Activated naive CD4-positive, alpha-beta T cell treated with anti-CD3 and anti-CD28 coated beads, Interleukin-2, amount 50 U/mL, for 72 hours (primary cell): ENCODE results near the gene PRR23C. TPM values are rescaled to one million over a fixed set of nuclear protein-coding genes. Genes with fewer than 3 reads are reported as not detected.
"Not testable (repeated sequence)": the region's sequence is repeated elsewhere in the genome, so short reads cannot be mapped to it uniquely, and the experiment has no call there.

Experiments used
- ATAC-seq, 2 donors: fragments of 150-1000 bp; cut with Tn5 transposase; 2 replicates each; pipeline ENCODE4 v1.10.0; 2021; ENCODE audit warnings: mild to moderate bottlenecking in 2 of 2, moderate library complexity in 2 of 2
- DNase-seq, 2 donors: peaks; one replicate each; pipeline ENCODE4 v3.0.0; 2021 to 2022; ENCODE audit warnings: low spot score in 2 of 2
- H3K27ac Mint-ChIP-seq, 2 donors: one replicate each; pipeline ENCODE4 v1.8.0; 2022; ENCODE audit warnings: mild to moderate bottlenecking in 2 of 2, mixed read lengths in 2 of 2
- H3K36me3 Mint-ChIP-seq, 2 donors: one replicate each; pipeline ENCODE4 v1.8.0; 2022; ENCODE audit warnings: mixed read lengths in 2 of 2
- H3K9me3 Mint-ChIP-seq, 2 donors: one replicate each; pipeline ENCODE4 v1.8.0; 2022; ENCODE audit warnings: mixed read lengths in 2 of 2
- total RNA-seq, 2 donors: library from RNA; stranded (reverse); gene quantifications; one replicate each; pipeline ENCODE4 v1.2.3, GENCODE V29; 2022

Gene PRR23C
- not detected for total RNA-seq

GRCh38 chr3:139044366-139045210 is at the start of gene PRR23C:
PRR23C (minus strand) TSS chr3:139044892; CDS start chr3:139044620, 272 bp downstream.
- peaks cover 3 to 4% of the 10 kb centered on the region in 2 donors for H3K9me3 Mint-ChIP-seq
- ATAC-seq (no peak), DNase-seq (no peak)
- peaks cover 9 to 12% of the 10 kb centered on the region in 2 donors for H3K36me3 Mint-ChIP-seq
- H3K27ac Mint-ChIP-seq: no peak within 1 kb of the TSS

GRCh38 chr3:139093840-139094239 is 49.1 kb upstream of the PRR23C start:
- ATAC-seq (no peak), DNase-seq (no peak)
- Mint-ChIP-seq H3K36me3 (peaks cover 0 to 5% of the 10 kb centered on the region in 2 donors), H3K27ac (no peak overlapping the region), H3K9me3 (peaks cover 6 to 8% of the 10 kb centered on the region in 2 donors)

- H3K27ac Mint-ChIP-seq: no peak overlapping the region
- DNase-seq: no peak
- H3K36me3 Mint-ChIP-seq: peaks cover 0 to 5% of the 10 kb centered on the region in 2 donors
- ATAC-seq: no peak
- peaks cover 5 to 6% of the 10 kb centered on the region in 2 donors for H3K9me3 Mint-ChIP-seq
Measured at GRCh38 chr3:139088462-139089324, 44.0 kb upstream of the PRR23C start.

GRCh38 chr3:139087621-139088020 is 42.9 kb upstream of the PRR23C start:
- no peak for DNase-seq
- ATAC-seq: no peak

GRCh38 chr3:139084176-139084575 is 39.5 kb upstream of the PRR23C start:
- ATAC-seq (no peak), DNase-seq (no peak)
- H3K36me3 Mint-ChIP-seq: no peaks in the 10 kb centered on the region
- H3K9me3 Mint-ChIP-seq: no peaks in the 10 kb centered on the region
- no peak overlapping the region for H3K27ac Mint-ChIP-seq

More at GRCh38 chr3:139087621-139088020, 42.9 kb upstream of the PRR23C start:
- H3K36me3 Mint-ChIP-seq: peaks cover 0 to 5% of the 10 kb centered on the region in 2 donors
- peaks cover 3% of the 10 kb centered on the region in 2 donors for H3K9me3 Mint-ChIP-seq
- H3K27ac Mint-ChIP-seq: no peak overlapping the region

- DNase-seq (no peak), ATAC-seq (peak; percentile 38 to 62)
- H3K27ac Mint-ChIP-seq: no peak overlapping the region
- peaks cover 18 to 30% of the 10 kb centered on the region in 2 donors for H3K9me3 Mint-ChIP-seq
- peaks cover 7 to 19% of the 10 kb centered on the region in 2 donors for H3K36me3 Mint-ChIP-seq
Measured at GRCh38 chr3:139074565-139075115, 29.9 kb upstream of the PRR23C start.

- H3K36me3 Mint-ChIP-seq: no peaks in the 10 kb centered on the region
- DNase-seq: no peak
- no peak overlapping the region for H3K27ac Mint-ChIP-seq
- ATAC-seq: no peak
- H3K9me3 Mint-ChIP-seq: peaks cover 0 to 4% of the 10 kb centered on the region in 2 donors
Measured at GRCh38 chr3:139062918-139063317, 18.2 kb upstream of the PRR23C start.

GRCh38 chr3:139052802-139053600 is 8.3 kb upstream of the PRR23C start:
- no peak overlapping the region for H3K27ac Mint-ChIP-seq
- no peak for DNase-seq
- H3K36me3 Mint-ChIP-seq: peaks cover 6% of the 10 kb centered on the region in 2 donors
- H3K9me3 Mint-ChIP-seq: peaks cover 14 to 16% of the 10 kb centered on the region in 2 donors
- no peak for ATAC-seq

- DNase-seq (no peak), ATAC-seq (no peak)
- Mint-ChIP-seq H3K36me3 (peaks cover 9 to 12% of the 10 kb centered on the region in 2 donors), H3K27ac (no peak overlapping the region), H3K9me3 (peaks cover 3 to 4% of the 10 kb centered on the region in 2 donors)
Measured at GRCh38 chr3:139043554-139044365, 932 bp downstream of the PRR23C start.

GRCh38 chr3:139037478-139037877 is 7.2 kb downstream of the PRR23C start:
- DNase-seq: no peak
- peaks cover 0 to 4% of the 10 kb centered on the region in 2 donors for H3K9me3 Mint-ChIP-seq
- ATAC-seq: no peak
- H3K36me3 Mint-ChIP-seq: no peaks in the 10 kb centered on the region
- no peak overlapping the region for H3K27ac Mint-ChIP-seq

GRCh38 chr3:139032326-139033002 is 12.2 kb downstream of the PRR23C start:
- DNase-seq (no peak), ATAC-seq (no peak)
- Mint-ChIP-seq H3K36me3 (peaks cover 0 to 13% of the 10 kb centered on the region in 2 donors), H3K27ac (no peak overlapping the region), H3K9me3 (peaks cover 0 to 16% of the 10 kb centered on the region in 2 donors)

- peaks cover 0 to 16% of the 10 kb centered on the region in 2 donors for H3K9me3 Mint-ChIP-seq
- H3K27ac Mint-ChIP-seq, DNase-seq, ATAC-seq: not testable (repeated sequence)
- H3K36me3 Mint-ChIP-seq: peaks cover 0 to 13% of the 10 kb centered on the region in 2 donors
Measured at GRCh38 chr3:139030576-139030975, 14.1 kb downstream of the PRR23C start.

- DNase-seq (no peak), ATAC-seq (no peak)
- H3K27ac Mint-ChIP-seq: no peak overlapping the region
- peaks cover under 1 to 6% of the 10 kb centered on the region in 2 donors for H3K36me3 Mint-ChIP-seq
- peaks cover 0 to 6% of the 10 kb centered on the region in 2 donors for H3K9me3 Mint-ChIP-seq
Measured at GRCh38 chr3:139024968-139025367, 19.7 kb downstream of the PRR23C start.

GRCh38 chr3:139020868-139021234 is 23.8 kb downstream of the PRR23C start, which contains the start of gene PRR23B:
PRR23B (minus strand) TSS chr3:139020926; CDS start chr3:139020661, 265 bp downstream.
- ATAC-seq (no peak), DNase-seq (no peak)
- Mint-ChIP-seq H3K9me3 (peaks cover 0 to 7% of the 10 kb centered on the region in 2 donors), H3K36me3 (peaks cover 6 to 9% of the 10 kb centered on the region in 2 donors), H3K27ac (no peak within 1 kb of the TSS)
